GM21619 (cell line): ENCODE data around the gene TIGD7.
"Not testable (repeated sequence)": the region's sequence is repeated elsewhere in the genome, so short reads cannot be mapped to it uniquely, and the experiment has no call there.

Source experiments
- ATAC-seq: cut with Tn5 transposase; IDR thresholded peaks from one replicate; pipeline ENCODE4 v1.9.1; 2021; ENCODE audit not compliant: unreplicated experiment

TIGD7 gene

DNA sequence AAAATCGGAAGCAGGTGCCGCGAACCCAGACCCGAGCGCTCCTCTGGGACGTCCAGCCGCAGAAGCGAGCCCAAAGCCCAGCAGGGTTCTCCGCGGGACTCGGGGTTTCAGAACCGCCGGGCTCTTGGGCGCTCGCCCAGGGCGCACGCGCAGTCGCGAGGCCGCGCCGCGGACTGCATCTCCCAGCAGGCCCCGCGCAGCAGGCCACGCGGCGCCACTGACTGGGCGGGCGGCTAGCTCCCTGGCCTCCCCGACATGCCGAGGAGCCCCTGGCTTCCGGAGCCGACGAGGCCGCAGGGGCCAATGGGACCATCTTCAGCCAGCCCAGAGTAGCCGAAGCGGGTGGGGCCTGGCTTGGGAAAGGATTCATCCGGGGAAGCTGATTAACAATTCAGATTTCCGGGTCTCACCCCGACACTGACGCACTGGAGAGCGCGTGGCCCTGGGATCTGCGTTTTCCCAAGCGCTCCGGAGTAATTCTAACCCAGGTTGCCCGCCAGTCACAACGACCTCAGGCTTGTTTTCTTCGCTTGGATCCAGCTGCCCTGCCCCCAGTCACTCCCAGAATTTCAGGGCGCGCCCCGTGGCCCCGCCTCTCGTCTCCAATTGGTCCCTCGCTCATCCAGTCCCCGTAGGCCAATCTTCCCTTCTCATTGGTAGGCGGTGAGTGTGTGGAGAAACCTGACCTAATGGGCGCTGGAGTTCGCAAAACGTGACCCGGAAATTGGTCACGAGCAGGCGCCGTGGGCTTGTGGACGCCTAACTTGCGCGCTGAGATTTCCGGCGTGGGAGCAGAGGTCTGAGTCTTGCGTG is 22.3 kb downstream of the TIGD7 start, which contains the start of gene ZNF263:
Gene ZNF263, plus strand, starts transcription at position 762 of the 813 bp plus-strand sequence. CDS start 328 bp downstream, outside the sequence.
- ATAC-seq, result peak; percentile 86

DNA sequence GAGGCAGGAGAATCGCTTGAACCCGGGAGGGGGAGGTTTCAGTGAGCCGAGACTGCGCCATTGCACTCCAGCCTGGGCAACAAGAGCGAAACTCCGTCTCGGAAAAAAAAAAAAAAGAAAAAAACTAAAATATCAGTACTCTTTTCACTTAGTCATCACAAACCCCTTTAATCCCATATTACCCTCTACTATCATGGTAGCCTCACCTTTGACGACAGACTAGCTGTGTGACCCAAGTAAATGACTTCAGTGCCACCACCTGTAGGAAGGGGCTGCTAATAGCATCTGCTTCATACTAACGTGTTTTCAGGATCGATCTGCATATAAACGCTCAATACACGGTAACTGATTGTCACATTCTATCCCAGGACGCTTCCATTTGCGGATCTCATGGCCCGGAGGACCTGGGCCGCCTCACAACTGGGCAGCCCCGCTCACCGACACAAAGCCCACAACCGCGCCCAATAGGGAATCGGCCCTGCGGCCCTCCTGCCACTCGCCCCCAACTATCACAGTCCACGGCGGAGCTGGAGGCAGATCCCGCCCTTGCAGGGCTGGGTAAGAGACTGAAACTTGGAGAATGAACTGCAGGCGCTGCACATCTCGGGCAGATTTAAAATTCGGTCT is 23.0 kb downstream of the TIGD7 start:
- ATAC-seq, result peak; percentile 23

DNA sequence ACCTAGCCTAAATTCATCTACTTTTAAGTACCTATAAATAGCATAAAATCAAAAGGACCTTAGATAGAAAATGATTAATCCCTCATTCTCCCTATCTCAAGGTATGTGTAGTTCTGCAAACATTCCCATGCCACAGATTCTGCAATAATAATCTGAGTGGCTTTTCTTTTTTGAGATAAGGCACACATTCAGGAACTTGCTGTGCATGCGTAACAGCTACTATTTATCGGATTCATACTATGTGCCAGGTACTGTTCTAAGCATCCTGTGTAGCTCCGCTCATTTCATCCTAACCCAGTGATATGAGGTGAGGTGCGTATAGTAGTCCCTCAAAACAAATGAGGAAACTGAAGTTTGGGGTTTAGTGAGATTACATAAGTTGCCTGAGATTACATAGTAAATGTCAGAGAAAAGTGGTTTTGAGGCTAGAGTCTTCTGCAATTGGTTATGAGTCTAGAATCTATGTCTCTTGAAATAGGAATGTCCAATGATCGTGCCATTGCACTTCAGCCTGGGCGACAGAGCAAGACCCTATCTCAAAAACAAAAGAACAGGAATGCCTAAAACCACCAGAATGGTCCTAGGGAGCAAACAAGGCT is 23.9 kb downstream of the TIGD7 start:
- ATAC-seq, result no peak

DNA sequence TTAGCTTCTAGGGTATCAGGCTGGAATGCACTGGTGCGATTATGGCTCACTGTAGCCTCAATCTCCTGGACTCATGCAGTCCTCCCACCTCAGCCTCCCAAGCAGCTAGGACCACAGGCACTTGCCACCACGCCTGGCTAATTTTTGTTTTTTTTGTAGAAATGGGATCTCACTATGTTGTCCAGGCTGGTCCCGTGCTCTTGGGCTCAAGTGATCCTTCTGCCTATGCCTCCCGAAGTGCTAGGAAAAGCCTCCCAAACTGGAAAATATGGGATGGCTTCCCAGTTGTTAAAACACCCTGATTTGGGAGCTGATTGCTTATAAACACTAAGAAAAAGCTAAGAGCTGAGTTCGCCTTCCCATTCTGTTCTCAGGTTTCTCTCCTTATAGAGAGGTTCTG is 28.6 kb downstream of the TIGD7 start:
- no peak for ATAC-seq

DNA sequence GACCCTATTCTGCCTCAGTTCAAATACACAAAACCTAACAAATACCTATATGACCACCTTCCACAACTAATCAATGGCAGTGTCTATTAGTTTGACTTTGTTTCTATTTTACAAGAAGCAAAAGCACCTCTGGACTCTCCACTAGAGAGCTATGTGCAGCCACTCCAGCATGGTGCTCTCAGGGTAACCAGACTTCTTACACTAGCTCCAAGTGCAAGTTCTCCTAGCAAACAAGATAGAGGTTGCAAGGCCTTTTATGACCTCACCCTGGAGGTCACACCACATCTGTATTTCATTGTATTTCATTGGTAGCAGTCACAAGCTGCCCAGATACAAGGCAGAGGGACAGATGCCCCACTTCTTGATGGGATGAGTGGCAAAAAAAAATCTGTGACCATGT is 30.3 kb downstream of the TIGD7 start:
- no peak for ATAC-seq

DNA sequence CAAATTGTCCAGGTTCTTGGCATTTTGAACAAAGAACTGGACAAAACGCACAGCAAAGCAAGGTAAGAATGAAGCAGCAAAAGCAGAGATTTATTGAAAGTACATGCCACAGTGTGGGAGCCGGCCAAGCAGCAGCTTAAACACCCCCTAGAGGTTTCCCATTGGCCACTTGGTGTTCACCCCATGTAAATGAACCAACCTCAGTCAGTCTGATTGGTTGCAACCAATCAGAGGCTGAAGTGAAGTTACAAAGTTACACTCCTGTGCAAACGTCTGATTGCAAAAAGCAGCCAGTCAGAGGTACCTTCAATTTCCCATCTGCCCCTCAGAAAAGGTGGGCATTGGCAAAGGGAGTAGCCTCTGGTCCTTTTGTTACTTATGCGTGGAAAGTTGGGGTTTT is 30.7 kb downstream of the TIGD7 start:
- no peak for ATAC-seq

DNA sequence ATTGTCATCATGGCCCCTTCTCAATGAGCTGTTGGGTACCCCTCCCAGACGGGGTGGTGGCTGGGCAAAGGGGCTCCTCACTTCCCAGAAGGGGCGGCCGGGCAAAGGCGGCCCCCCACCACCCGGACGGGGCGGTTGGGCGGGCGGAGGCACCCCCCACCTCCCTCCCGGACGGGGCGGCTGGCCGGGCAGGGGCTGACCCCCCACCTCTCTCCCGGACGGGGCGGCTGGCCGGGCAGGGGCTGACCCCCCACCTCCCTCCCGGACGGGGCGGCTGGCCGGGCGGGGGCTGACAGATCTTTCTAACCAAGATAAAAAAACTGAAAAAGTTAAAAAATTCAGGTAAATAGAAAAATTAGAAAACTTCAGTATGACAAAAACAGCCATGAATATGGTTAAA is 33.9 kb downstream of the TIGD7 start:
- not testable (repeated sequence) for ATAC-seq

DNA sequence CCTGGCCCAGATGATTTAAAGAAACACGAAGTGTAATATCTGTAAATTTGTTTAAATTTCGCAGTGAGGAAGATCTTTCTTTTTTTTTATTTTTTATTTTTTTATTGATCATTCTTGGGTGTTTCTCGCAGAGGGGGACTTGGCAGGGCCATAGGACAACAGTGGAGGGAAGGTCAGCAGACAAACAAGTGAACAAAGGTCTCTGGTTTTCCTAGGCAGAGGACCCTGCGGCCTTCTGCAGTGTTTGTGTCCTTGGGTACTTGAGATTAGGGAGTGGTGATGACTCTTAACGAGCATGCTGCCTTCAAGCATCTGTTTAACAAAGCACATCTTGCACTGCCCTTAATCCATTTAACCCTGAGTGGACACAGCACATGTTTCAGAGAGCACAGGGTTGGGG is 34.5 kb downstream of the TIGD7 start:
- ATAC-seq, result not testable (repeated sequence)

DNA sequence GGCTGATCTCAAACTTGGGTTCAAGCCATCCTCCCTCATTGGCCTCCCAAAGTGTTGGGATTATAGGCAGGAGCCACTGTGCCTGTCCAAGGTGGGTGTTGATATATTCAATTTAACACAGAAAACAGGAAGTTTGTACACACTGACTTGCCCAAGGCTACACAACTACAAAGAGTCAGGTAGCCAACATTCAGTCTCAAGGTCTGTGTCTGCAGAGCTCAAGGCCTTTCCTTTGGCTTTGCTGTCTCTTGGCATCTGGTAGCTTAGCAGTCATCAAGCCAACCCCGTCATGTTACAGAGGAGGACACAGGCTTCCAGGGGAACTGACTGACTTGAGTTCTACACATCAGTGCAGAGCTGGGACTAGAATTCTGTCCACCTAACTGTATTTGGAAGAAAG is 36.9 kb downstream of the TIGD7 start:
- ATAC-seq, result no peak

DNA sequence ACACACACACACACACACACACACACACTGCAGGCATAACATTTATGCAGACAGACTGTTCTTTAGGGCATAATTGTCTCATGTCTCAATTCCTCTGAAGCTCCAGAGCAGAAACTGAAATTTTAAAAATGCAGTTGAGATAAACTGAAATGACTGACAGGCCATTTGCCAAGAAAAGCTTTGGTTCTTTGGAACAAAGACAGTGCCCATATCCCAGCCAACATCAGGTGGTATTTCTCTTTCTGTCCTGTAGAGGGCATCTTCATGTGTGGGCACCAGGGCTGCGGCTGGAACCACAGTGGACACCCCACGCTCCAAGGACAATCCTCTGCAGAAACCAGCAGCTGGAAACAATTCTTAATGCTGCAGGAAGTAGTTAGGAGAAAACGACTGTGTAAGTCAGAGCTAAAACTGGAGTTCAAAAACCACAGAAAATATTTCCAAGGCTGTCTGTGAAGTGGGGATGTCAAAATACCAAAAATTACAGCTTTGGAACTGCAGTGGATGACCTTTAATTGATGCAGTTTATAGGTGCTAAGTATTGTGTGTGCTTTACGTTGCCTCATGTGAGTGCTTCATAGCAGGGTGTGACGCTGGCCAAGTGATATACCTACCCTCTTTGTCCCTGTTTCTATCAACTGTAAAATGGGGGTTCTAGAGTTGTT is 38.2 kb downstream of the TIGD7 start:
- ATAC-seq, result no peak

DNA sequence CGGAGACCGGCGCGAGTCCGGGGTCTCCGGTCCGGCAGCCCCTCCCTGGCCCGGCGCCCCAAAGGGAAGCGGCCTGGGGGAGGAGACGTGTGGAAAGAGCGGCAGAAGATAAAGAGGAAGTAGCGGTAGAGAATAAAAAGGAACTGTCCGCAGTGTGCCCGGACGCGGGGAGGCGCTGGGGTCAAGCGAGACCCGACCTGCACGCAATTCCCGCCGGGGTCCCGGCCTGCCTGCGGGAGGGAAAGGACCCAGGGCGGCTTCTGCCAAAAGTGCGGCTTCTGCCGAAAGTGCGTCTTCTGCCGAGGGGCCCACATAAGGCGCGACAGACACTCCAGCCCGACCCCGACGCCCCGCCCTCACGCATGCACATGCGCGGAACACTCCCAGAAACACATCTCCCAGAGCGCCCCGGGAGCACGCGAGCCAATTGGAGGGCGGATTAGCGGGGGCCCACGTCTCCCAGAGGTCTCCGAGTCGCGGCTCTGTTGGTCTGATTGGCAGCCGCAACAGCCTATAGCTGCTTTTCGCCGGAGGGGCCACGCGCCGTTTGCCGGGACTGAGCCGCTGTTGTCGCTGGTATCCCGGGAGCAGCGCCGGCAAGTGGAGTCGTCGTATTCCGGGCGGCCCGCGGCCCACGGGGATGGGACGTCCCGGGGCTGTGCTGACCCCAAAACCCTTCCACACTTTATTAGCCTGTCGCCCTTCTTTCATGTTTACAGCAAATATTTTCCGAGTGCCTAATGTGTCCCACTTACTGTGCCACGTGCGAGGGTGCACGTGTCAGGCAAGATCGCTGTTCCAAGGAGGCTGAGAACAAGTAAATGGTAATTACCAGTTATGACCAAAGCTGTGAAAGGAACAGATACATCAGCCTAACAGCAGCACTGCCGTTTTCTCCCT is 40.8 kb downstream of the TIGD7 start:
- peak; percentile 84 for ATAC-seq

DNA sequence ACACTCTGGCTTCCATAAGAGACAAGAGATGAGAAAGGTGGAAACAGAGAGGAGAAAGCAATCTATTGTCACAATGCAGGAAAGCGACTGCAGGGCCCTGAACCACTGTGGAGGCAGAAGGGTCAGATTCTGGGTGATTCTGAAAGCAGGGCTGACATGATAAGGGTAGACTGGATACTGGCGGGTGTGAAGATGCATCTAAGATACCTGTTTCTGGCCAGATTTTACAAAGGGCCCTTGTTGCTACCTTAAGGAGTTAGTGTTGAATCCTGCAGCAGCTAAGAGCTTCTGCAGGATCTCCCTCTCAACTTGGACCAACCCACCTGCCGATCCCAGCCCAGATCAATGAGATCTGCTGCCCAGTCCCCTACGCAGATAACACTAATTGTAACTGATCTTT is 42.7 kb downstream of the TIGD7 start:
- no peak for ATAC-seq

DNA sequence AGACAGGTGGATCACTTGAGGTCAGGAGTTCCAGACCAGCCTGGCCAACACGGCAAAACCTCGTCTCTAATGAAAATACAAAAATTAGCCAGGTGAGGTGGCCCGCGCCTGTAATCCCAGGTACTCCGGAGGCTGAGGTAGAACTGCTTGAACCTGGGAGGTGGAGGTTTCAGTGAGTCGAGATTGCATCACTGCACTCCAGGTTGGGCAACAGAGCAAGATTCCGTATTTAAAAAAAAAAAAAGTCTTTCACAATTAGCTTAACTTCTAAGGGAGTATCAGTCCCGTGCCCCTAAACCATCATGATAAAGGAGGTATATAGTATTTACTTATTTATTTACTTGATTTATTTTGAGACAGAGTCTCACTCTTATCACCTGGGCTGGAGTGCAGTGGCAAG is 45.4 kb downstream of the TIGD7 start:
- ATAC-seq, result no peak

DNA sequence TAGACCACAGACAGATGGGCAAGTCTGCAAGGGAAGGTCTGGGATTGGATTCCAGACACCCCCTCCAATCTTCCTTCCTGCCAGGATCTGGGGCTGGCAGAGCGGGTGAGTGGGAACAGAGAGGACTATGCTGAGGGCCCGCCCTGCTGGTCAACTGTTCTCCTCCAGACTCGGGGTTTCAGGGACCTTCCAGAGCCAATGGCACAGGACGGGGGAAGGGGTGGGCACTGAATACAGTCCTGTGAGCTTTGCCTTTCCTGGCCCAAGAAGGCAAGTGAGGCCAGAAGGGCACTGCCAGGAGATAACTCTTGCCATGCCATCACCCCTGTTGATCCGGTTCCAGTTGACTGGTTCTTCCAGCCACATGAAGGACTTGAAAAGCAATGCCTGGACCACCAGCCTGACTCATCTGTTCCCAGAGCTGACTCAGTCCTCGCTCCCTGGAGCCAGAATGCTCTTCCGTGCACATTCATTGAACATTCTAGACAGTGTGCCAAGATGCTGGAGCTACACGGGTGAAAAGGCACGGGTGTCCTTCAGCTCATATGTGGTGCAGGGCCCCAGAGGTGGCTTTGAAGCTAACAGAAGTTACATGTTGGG is 48.3 kb downstream of the TIGD7 start:
- ATAC-seq, result no peak

DNA sequence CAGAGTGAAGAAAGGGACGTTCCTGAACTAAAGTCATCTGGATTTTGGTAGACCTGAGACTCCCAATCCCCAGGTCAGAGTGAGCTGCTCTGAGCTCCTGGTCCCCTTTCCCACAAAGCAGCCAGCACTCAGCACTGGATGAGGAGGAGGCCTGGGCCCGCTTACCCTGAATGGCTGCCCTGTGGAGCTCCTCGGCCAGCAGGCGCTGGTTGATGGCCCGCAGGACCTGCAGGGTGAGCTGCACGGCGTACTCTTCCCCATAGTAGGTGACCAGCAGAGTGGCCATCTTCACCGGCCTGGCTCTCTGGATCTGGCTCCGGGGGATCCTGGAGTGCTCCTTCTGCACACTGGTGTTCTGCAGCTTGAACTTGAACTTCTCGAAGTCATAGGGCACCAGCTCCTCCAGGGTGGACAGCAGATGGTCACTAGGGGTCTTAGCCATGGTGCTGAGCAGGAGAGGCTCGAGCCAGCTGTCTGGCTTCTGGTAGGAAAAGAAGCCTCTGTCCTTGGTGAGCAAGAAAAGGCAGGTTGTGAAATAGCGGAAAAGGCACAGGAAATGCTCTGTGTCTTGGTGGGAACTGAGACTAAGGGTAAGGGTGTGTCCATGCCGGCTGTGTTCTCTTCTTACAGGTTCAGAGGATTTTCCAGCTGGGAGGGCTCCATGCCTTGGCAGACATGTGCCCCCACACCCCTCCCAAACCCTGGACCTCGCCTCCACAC is 48.9 kb downstream of the TIGD7 start, which contains the start of gene MEFV:
Gene MEFV, minus strand, starts transcription at position 488 of the 720 bp plus-strand sequence. Its CDS starts 46 bp downstream, at position 442.
- ATAC-seq, result no peak

DNA sequence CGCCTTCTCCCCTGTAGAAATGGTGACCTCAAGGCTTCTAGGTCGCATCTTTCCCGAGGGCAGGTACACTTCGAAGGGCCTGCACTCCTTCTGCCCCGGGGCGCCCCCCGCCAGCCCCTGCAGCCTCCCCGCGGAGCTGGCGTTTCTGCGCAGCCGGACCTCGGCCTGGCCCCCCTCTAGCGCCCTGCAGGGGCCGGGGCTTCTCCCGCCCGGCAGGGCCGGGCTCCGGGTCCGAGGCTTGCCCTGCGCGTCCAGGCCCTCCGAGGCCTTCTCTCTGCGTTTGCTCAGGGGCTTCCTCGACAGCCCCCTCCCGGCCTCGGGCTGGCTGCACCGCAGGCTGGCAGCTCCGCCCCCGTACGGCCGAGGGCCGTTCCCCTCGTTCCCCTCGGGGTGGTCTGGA is 50.9 kb downstream of the TIGD7 start:
- ATAC-seq, result no peak

DNA sequence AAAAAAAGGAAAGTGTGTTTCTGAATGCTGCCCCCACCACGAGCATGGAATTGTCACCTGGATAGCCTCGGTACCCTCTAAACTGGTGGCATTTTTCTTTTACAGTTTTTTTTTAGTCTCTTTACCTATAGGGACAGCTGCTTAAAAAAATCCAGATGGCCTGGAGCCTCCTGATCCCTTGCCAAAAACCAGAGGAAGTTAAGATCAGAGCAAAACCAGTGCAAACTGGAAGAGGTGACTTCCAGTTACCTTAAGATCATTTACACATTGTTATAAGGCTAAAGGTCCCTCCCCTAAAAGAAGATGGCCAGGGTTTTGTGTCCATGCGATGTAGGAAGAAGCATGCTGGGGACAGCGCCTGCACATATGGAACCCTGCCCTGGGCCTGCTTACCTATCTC is 52.3 kb downstream of the TIGD7 start:
- no peak for ATAC-seq

DNA sequence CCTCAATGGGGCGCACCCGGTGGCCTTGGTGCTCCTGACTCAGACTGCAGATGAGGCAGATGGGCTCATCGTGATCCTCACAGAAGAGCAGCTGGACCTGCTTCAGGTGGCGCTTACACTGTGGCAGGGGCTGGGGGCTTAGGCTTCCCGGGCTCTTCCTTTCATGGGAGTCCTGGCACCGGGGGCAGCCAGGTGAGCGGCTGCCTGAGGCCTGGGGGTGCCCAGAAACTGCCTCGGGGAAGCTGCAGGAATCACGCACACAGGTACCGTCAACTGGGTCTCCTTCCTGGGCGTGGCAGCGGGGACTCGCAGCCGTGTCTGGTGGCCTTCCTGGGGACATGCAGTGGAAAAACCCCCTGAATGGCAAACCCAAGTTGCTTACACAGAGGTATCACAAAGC is 55.8 kb downstream of the TIGD7 start:
- ATAC-seq, result no peak

DNA sequence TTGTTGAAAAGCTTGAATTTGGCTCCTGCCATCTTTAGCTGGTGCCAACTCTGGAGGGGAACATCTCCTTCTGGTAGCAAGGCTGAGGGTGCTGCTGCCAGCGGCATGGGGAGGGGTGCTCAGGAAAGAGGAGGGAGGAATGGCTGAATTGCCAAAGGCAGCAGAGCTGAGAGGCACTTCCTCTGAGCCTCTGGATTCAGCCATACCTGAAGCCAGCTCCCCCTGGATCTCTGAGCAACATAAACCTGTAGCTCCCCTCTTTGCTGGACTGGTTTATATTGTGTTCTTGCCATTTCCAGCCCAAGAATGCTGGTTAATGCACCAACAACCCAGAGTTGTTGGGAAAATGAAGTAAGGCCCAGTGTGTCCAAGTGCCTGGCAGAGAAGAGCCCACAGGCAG is 56.2 kb downstream of the TIGD7 start:
- no peak for ATAC-seq
